Retina (tissue), 1 donor: Measurements from ENCODE around the gene BOLA2.
"Not testable (repeated sequence)": the region's sequence is repeated elsewhere in the genome, so short reads cannot be mapped to it uniquely, and the experiment has no call there.

ENCODE experiments used
- DNase-seq: peaks from one replicate; pipeline ENCODE4 v3.0.0-alpha.2; 2016

Gene BOLA2

GRCh38 chr16:29454269-29454668 lies at the start of gene BOLA2, which contains the start of gene SLX1B:
TSS of gene BOLA2 (minus strand) at chr16:29454351. CDS start at chr16:29454253, 98 bp downstream.
TSS of gene SLX1B (plus strand) at chr16:29454533.
- DNase-seq, result not testable (repeated sequence)

- not testable (repeated sequence) for DNase-seq
Observed at GRCh38 chr16:29482276-29482675, 28.1 kb upstream of the BOLA2 start.

GRCh38 chr16:29472065-29472464 lies 17.9 kb upstream of the BOLA2 start:
- DNase-seq, result not testable (repeated sequence)

GRCh38 chr16:29469660-29470059 lies 15.5 kb upstream of the BOLA2 start:
- DNase-seq, result not testable (repeated sequence)

GRCh38 chr16:29467654-29468366 lies 13.7 kb upstream of the BOLA2 start:
- not testable (repeated sequence) for DNase-seq

GRCh38 chr16:29466904-29467303 lies 12.8 kb upstream of the BOLA2 start:
- not testable (repeated sequence) for DNase-seq

- DNase-seq, result not testable (repeated sequence)
Observed at GRCh38 chr16:29465985-29466824, 12.1 kb upstream of the BOLA2 start.

- not testable (repeated sequence) for DNase-seq
Observed at GRCh38 chr16:29460647-29461030, 6.5 kb upstream of the BOLA2 start.

GRCh38 chr16:29459706-29460646 lies 5.8 kb upstream of the BOLA2 start, which contains the start of gene SULT1A4:
TSS of gene SULT1A4 (plus strand) at chr16:29459913. CDS start at chr16:29461386, 1,473 bp downstream.
- not testable (repeated sequence) for DNase-seq

- DNase-seq, result not testable (repeated sequence)
Observed at GRCh38 chr16:29457660-29458059, 3.5 kb upstream of the BOLA2 start.

GRCh38 chr16:29454828-29455227 lies 677 bp upstream of the BOLA2 start:
- not testable (repeated sequence) for DNase-seq

GRCh38 chr16:29453754-29454153 lies 397 bp downstream of the BOLA2 start:
- not testable (repeated sequence) for DNase-seq

GRCh38 chr16:29425390-29425789 lies 28.8 kb downstream of the BOLA2 start:
- DNase-seq, result not testable (repeated sequence)

GRCh38 chr16:29423587-29423986 lies 30.6 kb downstream of the BOLA2 start:
- DNase-seq, result not testable (repeated sequence)

- not testable (repeated sequence) for DNase-seq
Observed at GRCh38 chr16:29405249-29405648, 48.9 kb downstream of the BOLA2 start.
